ENCODE measurements around the gene NOD2. TPM values are rescaled to one million over a fixed set of nuclear protein-coding genes. Genes with fewer than 3 reads are reported as not detected.

NOD2 gene
- total and polyA plus RNA-seq, 2 of the 13 experiments (the other 11 are each of a cell fraction or from before 2014, with no cell fraction given), result 0.27 to 0.81 TPM

- TF ChIP-seq, protein P1, sequence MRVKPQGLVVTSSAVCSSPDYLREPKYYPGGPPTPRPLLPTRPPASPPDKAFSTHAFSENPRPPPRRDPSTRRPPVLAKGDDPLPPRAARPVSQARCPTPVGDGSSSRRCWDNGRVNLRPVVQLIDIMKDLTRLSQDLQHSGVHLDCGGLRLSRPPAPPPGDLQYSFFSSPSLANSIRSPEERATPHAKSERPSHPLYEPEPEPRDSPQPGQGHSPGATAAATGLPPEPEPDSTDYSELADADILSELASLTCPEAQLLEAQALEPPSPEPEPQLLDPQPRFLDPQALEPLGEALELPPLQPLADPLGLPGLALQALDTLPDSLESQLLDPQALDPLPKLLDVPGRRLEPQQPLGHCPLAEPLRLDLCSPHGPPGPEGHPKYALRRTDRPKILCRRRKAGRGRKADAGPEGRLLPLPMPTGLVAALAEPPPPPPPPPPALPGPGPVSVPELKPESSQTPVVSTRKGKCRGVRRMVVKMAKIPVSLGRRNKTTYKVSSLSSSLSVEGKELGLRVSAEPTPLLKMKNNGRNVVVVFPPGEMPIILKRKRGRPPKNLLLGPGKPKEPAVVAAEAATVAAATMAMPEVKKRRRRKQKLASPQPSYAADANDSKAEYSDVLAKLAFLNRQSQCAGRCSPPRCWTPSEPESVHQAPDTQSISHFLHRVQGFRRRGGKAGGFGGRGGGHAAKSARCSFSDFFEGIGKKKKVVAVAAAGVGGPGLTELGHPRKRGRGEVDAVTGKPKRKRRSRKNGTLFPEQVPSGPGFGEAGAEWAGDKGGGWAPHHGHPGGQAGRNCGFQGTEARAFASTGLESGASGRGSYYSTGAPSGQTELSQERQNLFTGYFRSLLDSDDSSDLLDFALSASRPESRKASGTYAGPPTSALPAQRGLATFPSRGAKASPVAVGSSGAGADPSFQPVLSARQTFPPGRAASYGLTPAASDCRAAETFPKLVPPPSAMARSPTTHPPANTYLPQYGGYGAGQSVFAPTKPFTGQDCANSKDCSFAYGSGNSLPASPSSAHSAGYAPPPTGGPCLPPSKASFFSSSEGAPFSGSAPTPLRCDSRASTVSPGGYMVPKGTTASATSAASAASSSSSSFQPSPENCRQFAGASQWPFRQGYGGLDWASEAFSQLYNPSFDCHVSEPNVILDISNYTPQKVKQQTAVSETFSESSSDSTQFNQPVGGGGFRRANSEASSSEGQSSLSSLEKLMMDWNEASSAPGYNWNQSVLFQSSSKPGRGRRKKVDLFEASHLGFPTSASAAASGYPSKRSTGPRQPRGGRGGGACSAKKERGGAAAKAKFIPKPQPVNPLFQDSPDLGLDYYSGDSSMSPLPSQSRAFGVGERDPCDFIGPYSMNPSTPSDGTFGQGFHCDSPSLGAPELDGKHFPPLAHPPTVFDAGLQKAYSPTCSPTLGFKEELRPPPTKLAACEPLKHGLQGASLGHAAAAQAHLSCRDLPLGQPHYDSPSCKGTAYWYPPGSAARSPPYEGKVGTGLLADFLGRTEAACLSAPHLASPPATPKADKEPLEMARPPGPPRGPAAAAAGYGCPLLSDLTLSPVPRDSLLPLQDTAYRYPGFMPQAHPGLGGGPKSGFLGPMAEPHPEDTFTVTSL (CRISPR knock-in tag; IDR thresholded peaks at IDR 0.05; ENCODE audit: borderline replicate concordance), result no peak
- no peak for TF ChIP-seq ZFP1 (CRISPR knock-in tag; IDR thresholded peaks at IDR 0.05)
- TF ChIP-seq TGIF2 (CRISPR knock-in tag; IDR thresholded peaks at IDR 0.05), result peak; percentile 67; the same call in 1 of the 2 replicates
- TF ChIP-seq HIVEP1 (CRISPR knock-in tag; IDR thresholded peaks at IDR 0.05), result no peak
- no peak for TF ChIP-seq NFYC (CRISPR knock-in tag; IDR thresholded peaks at IDR 0.05)
- TF ChIP-seq, protein P2, sequence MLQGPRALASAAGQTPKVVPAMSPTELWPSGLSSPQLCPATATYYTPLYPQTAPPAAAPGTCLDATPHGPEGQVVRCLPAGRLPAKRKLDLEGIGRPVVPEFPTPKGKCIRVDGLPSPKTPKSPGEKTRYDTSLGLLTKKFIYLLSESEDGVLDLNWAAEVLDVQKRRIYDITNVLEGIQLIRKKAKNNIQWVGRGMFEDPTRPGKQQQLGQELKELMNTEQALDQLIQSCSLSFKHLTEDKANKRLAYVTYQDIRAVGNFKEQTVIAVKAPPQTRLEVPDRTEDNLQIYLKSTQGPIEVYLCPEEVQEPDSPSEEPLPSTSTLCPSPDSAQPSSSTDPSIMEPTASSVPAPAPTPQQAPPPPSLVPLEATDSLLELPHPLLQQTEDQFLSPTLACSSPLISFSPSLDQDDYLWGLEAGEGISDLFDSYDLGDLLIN (CRISPR knock-in tag; IDR thresholded peaks at IDR 0.05; ENCODE audit: borderline replicate concordance), result no peak
- peak; percentile 72; the same call in 1 of the 2 replicates for TF ChIP-seq RAD51 (IDR thresholded peaks at IDR 0.05; ENCODE audit: borderline replicate concordance)
- no peak for TF ChIP-seq BCL3 (CRISPR knock-in tag; IDR thresholded peaks at IDR 0.05)
- TF ChIP-seq ZNF20 (CRISPR knock-in tag; IDR thresholded peaks at IDR 0.05), result no peak
- no peak for TF ChIP-seq ZMYM2 (CRISPR knock-in tag; IDR thresholded peaks at IDR 0.05)
- no peak for TF ChIP-seq NCOR1 (IDR thresholded peaks at IDR 0.05; ENCODE audit: borderline replicate concordance, low read length)
- TF ChIP-seq, protein P3, sequence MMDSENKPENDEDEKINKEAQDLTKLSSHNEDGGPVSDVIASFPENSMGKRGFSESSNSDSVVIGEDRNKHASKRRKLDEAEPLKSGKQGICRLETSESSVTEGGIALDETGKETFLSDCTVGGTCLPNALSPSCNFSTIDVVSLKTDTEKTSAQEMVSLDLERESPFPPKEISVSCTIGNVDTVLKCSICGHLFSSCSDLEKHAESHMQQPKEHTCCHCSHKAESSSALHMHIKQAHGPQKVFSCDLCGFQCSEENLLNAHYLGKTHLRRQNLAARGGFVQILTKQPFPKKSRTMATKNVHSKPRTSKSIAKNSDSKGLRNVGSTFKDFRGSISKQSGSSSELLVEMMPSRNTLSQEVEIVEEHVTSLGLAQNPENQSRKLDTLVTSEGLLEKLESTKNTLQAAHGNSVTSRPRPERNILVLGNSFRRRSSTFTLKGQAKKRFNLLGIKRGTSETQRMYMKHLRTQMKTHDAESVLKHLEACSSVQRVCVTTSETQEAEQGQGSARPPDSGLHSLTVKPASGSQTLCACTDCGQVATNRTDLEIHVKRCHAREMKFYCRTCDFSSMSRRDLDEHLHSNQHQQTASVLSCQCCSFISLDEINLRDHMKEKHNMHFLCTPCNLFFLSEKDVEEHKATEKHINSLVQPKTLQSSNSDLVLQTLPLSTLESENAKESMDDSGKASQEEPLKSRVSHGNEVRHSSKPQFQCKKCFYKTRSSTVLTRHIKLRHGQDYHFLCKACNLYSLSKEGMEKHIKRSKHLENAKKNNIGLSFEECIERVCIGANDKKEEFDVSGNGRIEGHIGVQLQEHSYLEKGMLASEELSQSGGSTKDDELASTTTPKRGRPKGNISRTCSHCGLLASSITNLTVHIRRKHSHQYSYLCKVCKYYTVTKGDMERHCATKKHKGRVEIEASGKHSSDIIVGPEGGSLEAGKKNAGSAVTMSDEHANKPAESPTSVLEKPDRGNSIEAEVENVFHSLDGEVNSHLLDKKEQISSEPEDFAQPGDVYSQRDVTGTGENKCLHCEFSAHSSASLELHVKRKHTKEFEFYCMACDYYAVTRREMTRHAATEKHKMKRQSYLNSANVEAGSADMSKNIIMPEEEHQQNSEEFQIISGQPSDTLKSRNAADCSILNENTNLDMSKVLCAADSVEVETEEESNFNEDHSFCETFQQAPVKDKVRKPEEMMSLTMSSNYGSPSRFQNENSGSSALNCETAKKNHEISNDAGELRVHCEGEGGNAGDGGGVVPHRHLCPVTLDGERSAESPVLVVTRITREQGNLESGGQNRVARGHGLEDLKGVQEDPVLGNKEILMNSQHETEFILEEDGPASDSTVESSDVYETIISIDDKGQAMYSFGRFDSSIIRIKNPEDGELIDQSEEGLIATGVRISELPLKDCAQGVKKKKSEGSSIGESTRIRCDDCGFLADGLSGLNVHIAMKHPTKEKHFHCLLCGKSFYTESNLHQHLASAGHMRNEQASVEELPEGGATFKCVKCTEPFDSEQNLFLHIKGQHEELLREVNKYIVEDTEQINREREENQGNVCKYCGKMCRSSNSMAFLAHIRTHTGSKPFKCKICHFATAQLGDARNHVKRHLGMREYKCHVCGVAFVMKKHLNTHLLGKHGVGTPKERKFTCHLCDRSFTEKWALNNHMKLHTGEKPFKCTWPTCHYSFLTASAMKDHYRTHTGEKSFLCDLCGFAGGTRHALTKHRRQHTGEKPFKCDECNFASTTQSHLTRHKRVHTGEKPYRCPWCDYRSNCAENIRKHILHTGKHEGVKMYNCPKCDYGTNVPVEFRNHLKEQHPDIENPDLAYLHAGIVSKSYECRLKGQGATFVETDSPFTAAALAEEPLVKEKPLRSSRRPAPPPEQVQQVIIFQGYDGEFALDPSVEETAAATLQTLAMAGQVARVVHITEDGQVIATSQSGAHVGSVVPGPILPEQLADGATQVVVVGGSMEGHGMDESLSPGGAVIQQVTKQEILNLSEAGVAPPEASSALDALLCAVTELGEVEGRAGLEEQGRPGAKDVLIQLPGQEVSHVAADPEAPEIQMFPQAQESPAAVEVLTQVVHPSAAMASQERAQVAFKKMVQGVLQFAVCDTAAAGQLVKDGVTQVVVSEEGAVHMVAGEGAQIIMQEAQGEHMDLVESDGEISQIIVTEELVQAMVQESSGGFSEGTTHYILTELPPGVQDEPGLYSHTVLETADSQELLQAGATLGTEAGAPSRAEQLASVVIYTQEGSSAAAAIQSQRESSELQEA (CRISPR knock-in tag; IDR thresholded peaks at IDR 0.05; ENCODE audit: not compliant biosample characterization), result no peak
These were observed 3.4 kb downstream of the NOD2 start (continued) for GRCh38 chr16:50696575-50697420.

Measured in HepG2 (cell line).